Activated naive CD8-positive, alpha-beta T cell treated with anti-CD3 and anti-CD28 coated beads, Interleukin-2, amount 50 U/mL, for 24 hours (primary cell): ENCODE measurements around the gene ILF2.

Experiments
- ATAC-seq: fragments of 150-1000 bp; cut with Tn5 transposase; one replicate; pipeline ENCODE4 v1.10.0; 2021
- DNase-seq: peaks from one replicate; pipeline ENCODE4 v3.0.0; 2021
- H3K27ac Mint-ChIP-seq: one replicate; pipeline ENCODE4 v1.8.0; 2021; ENCODE audit warnings: mild to moderate bottlenecking, mixed read lengths
- H3K27me3 Mint-ChIP-seq: one replicate; pipeline ENCODE4 v1.8.0; 2021; ENCODE audit warnings: mixed read lengths
- H3K36me3 Mint-ChIP-seq: one replicate; pipeline ENCODE4 v1.8.0; 2021; ENCODE audit warnings: low read depth, mixed read lengths
- H3K4me1 Mint-ChIP-seq: one replicate; pipeline ENCODE4 v1.8.0; 2021; ENCODE audit warnings: mixed read lengths
- H3K4me3 Mint-ChIP-seq: one replicate; pipeline ENCODE4 v1.8.0; 2021; ENCODE audit warnings: mild to moderate bottlenecking, moderate library complexity, mixed read lengths
- H3K9me3 Mint-ChIP-seq: one replicate; pipeline ENCODE4 v1.8.0; 2021; ENCODE audit warnings: mixed read lengths

Gene ILF2

GRCh38 chr1:153615406-153615805 lies 55.4 kb downstream of the ILF2 start:
- Mint-ChIP-seq H3K36me3 (no peaks in the 10 kb centered on the region), H3K27me3 (no peaks in the 10 kb centered on the region), H3K27ac (no peak overlapping the region), H3K4me1 (peaks cover 3% of the 10 kb centered on the region), H3K4me3 (no peak overlapping the region), H3K9me3 (no peaks in the 10 kb centered on the region)
- no peak for ATAC-seq
- no peak for DNase-seq

GRCh38 chr1:153614906-153615305 lies 55.9 kb downstream of the ILF2 start:
- Mint-ChIP-seq H3K4me3 (no peak overlapping the region), H3K4me1 (peaks cover 3% of the 10 kb centered on the region), H3K27ac (no peak overlapping the region), H3K27me3 (no peaks in the 10 kb centered on the region), H3K36me3 (no peaks in the 10 kb centered on the region), H3K9me3 (no peaks in the 10 kb centered on the region)
- ATAC-seq (no peak), DNase-seq (no peak)

- H3K27me3 Mint-ChIP-seq: no peaks in the 10 kb centered on the region
- no peak for ATAC-seq
Observed at GRCh38 chr1:153614189-153614900, 56.4 kb downstream of the ILF2 start.

GRCh38 chr1:153613406-153613805 lies 57.4 kb downstream of the ILF2 start:
- no peak for ATAC-seq
- no peaks in the 10 kb centered on the region for H3K36me3 Mint-ChIP-seq

More at GRCh38 chr1:153614189-153614900, 56.4 kb downstream of the ILF2 start:
- H3K27ac Mint-ChIP-seq: no peak overlapping the region
- peaks cover 3% of the 10 kb centered on the region for H3K4me1 Mint-ChIP-seq
- no peaks in the 10 kb centered on the region for H3K36me3 Mint-ChIP-seq
- no peak for DNase-seq
- no peaks in the 10 kb centered on the region for H3K9me3 Mint-ChIP-seq
- no peak overlapping the region for H3K4me3 Mint-ChIP-seq

GRCh38 chr1:153612755-153613331 lies 58.0 kb downstream of the ILF2 start, which contains the start of gene S100A16:
Gene S100A16, minus strand, starts transcription at chr1:153613137. Its CDS starts 4,986 bp downstream, at chr1:153608151.
- Mint-ChIP-seq H3K27ac (no peak within 1 kb of the TSS), H3K36me3 (no peaks in the 10 kb centered on the region), H3K4me3 (no peak within 1 kb of the TSS), H3K27me3 (no peaks in the 10 kb centered on the region), H3K4me1 (peaks cover 3% of the 10 kb centered on the region), H3K9me3 (no peaks in the 10 kb centered on the region)
- DNase-seq: no peak
- ATAC-seq: no peak

More at GRCh38 chr1:153613406-153613805, 57.4 kb downstream of the ILF2 start:
- DNase-seq: no peak
- H3K4me1 Mint-ChIP-seq: peaks cover 3% of the 10 kb centered on the region
- H3K27ac Mint-ChIP-seq: no peak overlapping the region
- no peaks in the 10 kb centered on the region for H3K27me3 Mint-ChIP-seq
- no peaks in the 10 kb centered on the region for H3K9me3 Mint-ChIP-seq
- H3K4me3 Mint-ChIP-seq: no peak overlapping the region

GRCh38 chr1:153612111-153612754 lies 58.6 kb downstream of the ILF2 start:
- Mint-ChIP-seq H3K4me1 (peaks cover 3% of the 10 kb centered on the region), H3K9me3 (no peaks in the 10 kb centered on the region), H3K36me3 (no peaks in the 10 kb centered on the region), H3K4me3 (no peak overlapping the region), H3K27me3 (no peaks in the 10 kb centered on the region), H3K27ac (no peak overlapping the region)
- ATAC-seq (no peak), DNase-seq (no peak)
